ENCODE data around the gene RPLP2. TPM values are rescaled to one million over a fixed set of nuclear protein-coding genes. Genes with fewer than 3 reads are reported as not detected.

The RPLP2 gene
- total RNA-seq, 1 experiment from 2014 or later: 2,582 TPM

- DNase-seq (ENCODE audit: low spot score) (no peak), ATAC-seq (no peak)
- Mint-ChIP-seq H3K27ac (no peak overlapping the region), H3K27me3 (ENCODE audit: low read depth) (no peaks in the 10 kb centered on the region), H3K4me1 (peaks cover 19% of the 10 kb centered on the region), H3K9me3 (no peaks in the 10 kb centered on the region), H3K4me3 (no peak overlapping the region), H3K36me3 (no peaks in the 10 kb centered on the region)
- POLR2A ChIA-PET: interaction anchor here (1.1 kb wide), 1 partner anchor 9 kb away, joined by 3 read pairs; no protein-coding TSS in a partner anchor
- CTCF ChIA-PET: interaction anchor here (0.7 to 2.8 kb wide), 19 partner anchors 9 to 207 kb away, joined by 3 to 24 read pairs (median 4); partner anchors contain the start of genes CEND1, CHID1 and RPLP2
- no peak for TF ChIP-seq IRF1 (CRISPR knock-in tag; IDR thresholded peaks at IDR 0.05)
- no peak for TF ChIP-seq NR1H2 (CRISPR knock-in tag; IDR thresholded peaks at IDR 0.05)
- TF ChIP-seq ZNF423 (CRISPR knock-in tag; IDR thresholded peaks at IDR 0.05): no peak
- TF ChIP-seq E2F4 (CRISPR knock-in tag; IDR thresholded peaks at IDR 0.05; ENCODE audit: borderline replicate concordance, low read depth): no peak
- TF ChIP-seq ZNF425 (CRISPR knock-in tag; conservative IDR thresholded peaks at IDR 0.05): no peak
Observed at GRCh38 chr11:847876-848275, 38.1 kb downstream of the RPLP2 start.

- TF ChIP-seq ZNF423 (CRISPR knock-in tag; IDR thresholded peaks at IDR 0.05): peak; percentile 73
- TF ChIP-seq STAT6 (CRISPR knock-in tag; conservative IDR thresholded peaks at IDR 0.05; ENCODE audit: low read depth): no peak
- TF ChIP-seq CTCF (IDR thresholded peaks at IDR 0.05): peak; percentile 83
- peak; percentile 66; the same call in 1 of the 2 replicates for TF ChIP-seq HMGXB4 (CRISPR knock-in tag; IDR thresholded peaks at IDR 0.05)
- TF ChIP-seq MAX (CRISPR knock-in tag; IDR thresholded peaks at IDR 0.05): peak; percentile 67; the same call in 1 of the 2 replicates
- TF ChIP-seq SOX15 (CRISPR knock-in tag; IDR thresholded peaks at IDR 0.05): no peak
- TF ChIP-seq ZNF263 (CRISPR knock-in tag; IDR thresholded peaks at IDR 0.05; ENCODE audit: low read depth): no peak
- peak; percentile 59 for TF ChIP-seq USF2 (CRISPR knock-in tag; IDR thresholded peaks at IDR 0.05)
- no peak for TF ChIP-seq TP53 (CRISPR knock-in tag; IDR thresholded peaks at IDR 0.05)
- no peak for TF ChIP-seq RORB (CRISPR knock-in tag; IDR thresholded peaks at IDR 0.05)
- POLR2A ChIA-PET: interaction anchor here (1.1 kb wide), 1 partner anchor 10 kb away, joined by 3 read pairs; no protein-coding TSS in a partner anchor
- Mint-ChIP-seq H3K9me3 (no peaks in the 10 kb centered on the region), H3K36me3 (no peaks in the 10 kb centered on the region), H3K4me1 (peaks cover 19% of the 10 kb centered on the region), H3K4me3 (peak overlapping the region; percentile 63), H3K27ac (no peak overlapping the region), H3K27me3 (ENCODE audit: low read depth) (no peaks in the 10 kb centered on the region)
- DNase-seq (ENCODE audit: low spot score): peak; percentile 75
- CTCF ChIA-PET: interaction anchor here (0.6 to 2.8 kb wide), 27 partner anchors 9 to 206 kb away, joined by 3 to 24 read pairs (median 4); partner anchors contain the start of genes CD151, CEND1, CHID1 and CRACR2B
- ATAC-seq: peak; percentile 5; the same call in 1 of the 2 replicates
Observed at GRCh38 chr11:848380-848931, 38.7 kb downstream of the RPLP2 start.
